HG03520 (cell line): ENCODE data around the gene KIF18A.
"Not testable (repeated sequence)": the region's sequence is repeated elsewhere in the genome, so short reads cannot be mapped to it uniquely, and the experiment has no call there.

Experiments
- ATAC-seq: cut with Tn5 transposase; IDR thresholded peaks from one replicate; pipeline ENCODE4 v1.9.1; 2021; ENCODE audit warnings: mild to moderate bottlenecking, moderate library complexity; ENCODE audit not compliant: unreplicated experiment

The KIF18A gene

DNA sequence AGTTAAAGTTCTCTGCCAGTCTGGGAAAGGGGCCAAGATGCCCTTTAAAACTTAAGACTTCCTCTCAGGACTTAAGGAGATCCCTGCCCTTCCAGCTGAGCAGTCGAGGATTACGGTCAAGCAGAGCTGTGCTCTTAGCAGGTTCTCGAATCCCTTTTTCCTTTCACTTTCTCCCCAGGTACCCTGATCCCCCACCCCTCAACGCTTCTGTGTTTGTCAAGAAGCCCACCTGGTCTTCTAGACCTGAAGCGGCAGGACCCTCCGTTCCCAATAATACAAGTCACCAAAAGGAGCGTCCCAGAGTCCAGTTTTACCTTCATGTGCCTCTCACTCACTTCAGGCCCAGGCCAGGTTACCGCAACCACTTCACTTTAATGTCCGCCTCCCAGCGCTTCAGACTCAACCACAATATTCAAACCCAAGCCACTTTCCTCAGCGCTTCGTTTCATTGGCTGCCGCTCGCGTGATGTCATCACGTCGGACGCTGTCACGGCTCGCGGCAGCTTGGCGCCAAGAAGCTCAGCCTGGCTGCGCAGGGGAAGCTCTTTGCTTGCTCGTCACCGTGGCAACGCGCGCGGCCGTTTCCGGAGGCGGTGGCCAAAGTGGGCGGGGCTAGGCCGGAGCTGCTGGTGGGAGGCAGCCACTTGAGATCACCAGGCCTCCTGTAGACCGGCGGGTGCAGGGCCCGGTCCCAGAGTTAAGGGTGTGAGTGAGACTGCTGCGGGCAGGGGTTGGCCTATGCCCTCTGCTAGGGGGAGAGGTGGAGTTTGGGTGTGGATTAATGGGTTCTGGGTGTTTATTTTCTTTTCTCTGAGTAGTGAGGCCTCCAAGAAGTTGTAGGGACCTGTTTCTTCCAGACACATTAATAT lies at the start of gene KIF18A, which contains the start of gene METTL15:
Gene KIF18A, minus strand, starts transcription at position 407 of the 869 bp plus-strand sequence. CDS start 10,209 bp downstream, outside the sequence.
Gene METTL15, plus strand, starts transcription at position 639 of the 869 bp plus-strand sequence. CDS start 4,947 bp downstream, outside the sequence.
- peak; percentile 91 for ATAC-seq

DNA sequence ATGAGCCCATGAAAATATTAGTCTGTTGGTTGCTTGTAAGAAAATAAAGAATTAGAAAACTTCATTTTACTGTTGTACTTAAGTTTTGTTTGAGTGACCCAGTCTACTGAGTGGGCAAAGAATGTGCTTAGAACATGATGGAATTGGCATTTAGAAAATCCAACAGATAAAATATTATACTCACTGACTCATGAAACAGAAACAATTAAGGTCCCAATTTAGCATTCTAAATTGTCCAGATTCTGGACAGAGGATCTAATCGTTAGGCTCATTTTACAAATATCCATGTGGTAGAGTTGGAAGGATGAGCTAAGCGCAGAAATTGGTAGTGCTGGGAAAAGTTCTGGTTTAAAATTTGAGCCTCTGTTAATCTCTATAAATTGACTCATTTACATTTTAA lies 45.6 kb upstream of the KIF18A start:
- no peak for ATAC-seq

DNA sequence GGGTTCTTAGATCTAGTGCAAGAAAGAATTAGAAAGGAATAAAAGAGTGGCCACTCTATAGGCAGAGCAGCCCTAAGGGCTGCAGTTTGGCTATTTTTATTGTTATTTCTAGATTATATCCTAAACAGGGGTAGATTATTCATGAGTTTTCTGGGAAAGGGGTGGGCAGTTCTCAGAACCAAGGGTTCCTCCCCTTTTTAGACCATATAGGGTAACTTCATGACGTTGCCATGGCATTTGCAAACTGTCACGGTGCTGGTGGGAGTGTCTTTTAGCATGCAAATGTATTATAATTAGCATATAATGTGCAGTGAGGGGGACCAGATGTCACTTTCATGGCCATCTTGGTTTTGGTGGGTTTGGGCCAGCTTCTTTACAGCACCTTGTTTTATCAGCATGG lies 44.8 kb upstream of the KIF18A start:
- ATAC-seq: no peak

DNA sequence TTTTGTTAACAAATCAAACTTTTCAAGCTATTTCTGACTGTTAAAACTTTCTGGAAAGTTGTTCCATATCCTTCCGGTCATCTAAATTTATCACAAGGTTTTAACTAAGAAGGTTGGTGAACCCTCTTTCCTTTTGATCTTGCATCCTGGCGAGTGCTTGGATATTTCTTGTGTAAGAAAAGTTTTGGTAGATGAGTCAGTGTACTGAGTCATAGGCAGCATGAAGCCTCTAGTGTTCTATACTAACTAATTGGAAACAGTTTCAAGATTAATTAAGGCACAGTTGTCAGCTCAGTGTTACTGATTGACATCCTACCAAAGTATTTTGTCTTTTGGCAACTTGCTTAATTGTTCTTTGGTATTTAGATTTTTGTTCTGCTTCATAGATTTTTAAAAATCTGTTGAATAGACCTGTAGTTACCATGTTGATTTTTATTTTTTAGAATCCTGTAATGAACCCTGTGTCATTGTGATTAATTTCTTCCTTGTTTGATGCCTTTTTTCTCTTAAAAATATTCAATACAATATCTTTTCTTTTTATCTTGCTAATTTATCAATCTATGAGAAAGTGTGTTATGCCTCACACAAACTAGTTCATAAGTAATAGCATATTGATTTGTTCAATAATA lies 38.3 kb upstream of the KIF18A start:
- no peak for ATAC-seq

DNA sequence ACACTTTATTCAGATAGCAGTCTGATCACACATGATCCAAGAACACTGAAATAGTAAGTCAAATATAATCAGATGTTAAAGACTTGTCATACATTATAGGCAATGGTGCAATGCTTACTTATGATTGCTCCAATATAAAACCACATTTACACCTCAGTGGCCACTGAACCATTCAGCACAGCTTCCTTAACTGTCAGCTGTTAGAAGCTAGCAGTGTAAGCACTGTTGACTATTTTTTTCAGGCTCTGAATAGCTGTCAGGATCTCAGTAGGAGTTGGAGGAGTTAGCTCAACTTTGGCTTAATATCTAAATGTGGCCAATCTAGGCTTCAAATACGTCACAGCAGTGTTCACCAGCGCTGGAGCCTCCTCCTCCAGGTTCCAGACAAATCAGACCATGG lies 36.9 kb upstream of the KIF18A start:
- ATAC-seq: no peak

DNA sequence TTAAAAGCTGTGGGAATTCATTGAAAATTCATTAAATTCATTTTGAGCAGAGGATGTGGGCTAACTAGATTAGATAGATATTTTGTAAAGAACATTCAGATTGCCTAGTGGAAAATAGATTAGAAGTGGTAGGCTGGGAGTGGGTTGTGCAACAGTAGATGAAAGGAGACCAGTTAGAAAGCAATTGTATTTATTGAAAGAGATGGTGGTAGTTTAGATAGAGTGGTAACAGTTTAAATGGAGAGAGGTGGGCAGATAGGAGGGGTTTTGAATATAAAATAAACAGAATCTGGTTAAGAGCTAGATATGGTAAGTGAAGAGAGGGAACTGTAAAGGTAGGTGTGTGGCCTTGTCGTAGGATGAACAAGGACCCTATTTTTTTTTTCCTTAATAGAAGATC lies 34.8 kb upstream of the KIF18A start:
- no peak for ATAC-seq

DNA sequence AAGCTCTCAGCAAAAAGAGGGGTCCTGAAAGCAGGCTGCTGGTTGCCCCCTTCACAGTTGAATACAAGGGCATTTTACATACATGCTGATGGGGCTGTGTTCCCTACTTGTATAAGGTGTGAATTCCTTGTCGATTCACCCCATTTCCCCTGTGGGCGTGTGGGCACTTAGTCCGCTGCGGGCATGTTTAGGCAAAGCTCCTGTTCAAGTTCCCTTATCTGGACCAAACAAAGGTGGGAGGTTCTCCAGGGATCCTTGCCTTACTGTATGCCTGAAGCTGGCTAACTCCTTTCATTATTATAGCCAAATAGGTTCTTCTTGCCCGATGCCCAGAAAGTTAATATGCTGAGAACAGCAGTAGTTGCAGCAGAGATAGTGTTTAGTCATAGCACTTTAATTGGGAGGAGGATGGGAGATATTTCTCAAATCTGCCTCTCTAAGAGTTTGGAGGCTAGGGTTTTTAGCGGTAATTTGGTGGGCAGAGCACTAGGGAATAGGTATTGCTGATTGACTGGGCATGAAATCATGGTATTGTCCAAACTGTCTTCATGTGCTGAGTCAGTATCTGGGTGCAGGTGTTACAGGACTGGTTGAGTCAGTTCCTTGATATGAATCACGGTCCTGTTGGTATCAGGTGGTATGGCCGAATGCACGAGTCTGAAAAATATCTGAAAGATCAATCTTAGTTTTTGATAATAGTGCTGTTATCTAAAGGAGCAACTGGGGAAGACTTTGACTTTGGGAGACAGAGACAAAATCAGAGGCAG lies 32.9 kb upstream of the KIF18A start:
- ATAC-seq: no peak

DNA sequence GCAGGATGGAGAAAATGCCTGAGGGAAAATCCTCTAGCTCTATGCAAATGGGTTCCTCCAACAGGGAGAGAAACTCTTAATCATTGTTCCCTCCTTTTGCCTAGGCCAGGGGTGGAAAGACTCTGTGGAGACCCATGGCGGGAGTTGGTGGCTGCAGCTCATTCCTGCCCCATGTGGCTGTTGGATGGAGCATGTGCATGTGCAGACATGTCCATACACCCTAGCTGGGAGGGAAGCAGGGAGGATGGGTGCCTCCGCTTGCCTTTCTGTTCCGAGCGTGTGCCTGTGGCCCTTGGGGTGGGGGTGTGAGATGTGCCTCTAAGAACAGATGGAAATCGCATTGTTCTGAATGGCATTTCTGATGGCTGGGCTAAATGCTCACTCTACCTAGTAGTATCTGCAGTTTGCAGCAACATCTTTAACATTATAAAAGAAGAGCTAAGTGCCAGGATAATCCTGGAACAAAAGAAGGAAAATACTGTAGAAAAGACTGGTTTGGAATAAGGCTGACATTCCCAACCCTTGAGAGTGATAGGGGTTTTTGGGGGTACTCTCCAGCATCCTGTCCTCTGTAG lies 32.0 kb upstream of the KIF18A start:
- no peak for ATAC-seq

DNA sequence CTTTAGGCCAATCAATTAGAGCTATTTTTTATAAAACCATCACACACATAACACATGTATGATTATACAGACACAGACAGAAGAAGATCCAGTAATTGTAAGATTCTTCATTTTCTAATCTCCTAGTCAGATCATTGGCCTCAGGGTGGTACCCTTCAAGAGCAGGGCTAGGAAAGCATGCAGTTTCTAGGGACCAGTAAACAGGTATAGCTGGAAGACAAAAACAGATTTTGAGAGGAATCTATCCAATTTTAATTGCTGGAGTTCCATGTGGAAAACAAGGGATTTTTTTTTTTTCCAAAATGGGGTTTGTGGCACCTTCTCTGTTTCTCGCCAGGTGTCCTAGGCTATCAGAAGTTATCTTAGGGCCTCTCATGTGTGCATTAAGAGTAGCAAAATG lies 29.9 kb upstream of the KIF18A start:
- no peak for ATAC-seq

DNA sequence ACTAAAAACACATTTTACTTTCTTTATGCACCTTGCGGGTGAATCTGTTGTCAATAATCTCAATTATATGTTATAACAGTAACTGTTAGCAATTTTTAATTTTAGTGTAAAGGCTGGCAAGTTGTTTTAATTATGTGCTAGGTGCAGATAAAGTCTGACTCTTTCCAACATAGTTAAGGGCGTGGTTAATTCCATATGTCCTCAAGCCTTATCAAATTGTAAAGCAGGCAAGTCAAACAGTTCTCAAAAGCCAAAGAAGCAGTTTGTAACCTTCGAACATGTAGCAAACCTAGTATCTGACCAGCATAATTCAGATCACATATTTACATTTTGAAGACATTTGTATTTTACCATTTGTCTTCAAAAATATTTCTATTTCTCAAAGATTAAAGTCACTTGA lies 29.4 kb upstream of the KIF18A start:
- no peak for ATAC-seq

DNA sequence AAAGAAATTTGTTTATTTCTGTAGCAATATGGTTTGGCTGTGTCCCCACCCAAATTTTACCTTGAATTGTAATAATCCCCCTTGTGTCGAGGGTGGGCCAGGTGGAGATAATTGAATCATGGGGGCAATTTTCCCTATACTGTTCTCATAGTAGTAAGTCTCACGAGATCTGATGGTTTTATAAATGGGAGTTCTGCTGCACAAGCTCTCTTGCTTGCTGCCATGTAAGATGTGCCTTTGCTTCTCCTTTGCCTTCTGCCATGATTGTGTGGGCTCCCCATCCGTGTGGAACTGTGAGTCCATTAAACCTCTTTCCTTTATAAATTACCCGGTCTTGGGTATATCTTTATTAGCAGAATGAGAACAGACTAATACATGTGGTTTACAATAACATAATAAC lies 28.2 kb upstream of the KIF18A start:
- not testable (repeated sequence) for ATAC-seq

DNA sequence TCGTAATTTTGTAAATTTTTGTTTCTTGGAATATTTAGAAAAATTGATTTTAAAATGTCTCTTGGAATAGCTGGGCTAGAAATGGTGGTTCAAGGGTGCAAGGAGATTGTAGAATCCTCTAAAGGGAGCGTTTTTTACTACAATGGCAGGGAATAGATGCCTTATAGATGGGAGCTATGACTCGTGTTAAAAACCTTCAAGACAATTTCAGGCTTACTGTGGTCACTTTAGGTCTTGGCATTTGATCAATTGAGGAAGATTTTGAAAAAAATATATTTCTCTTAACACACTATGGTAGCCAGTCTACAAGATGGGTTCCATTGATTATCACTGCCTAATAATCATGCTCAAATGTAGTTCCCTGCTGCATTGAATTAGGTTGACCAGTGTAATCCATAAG lies 25.2 kb upstream of the KIF18A start:
- ATAC-seq: no peak

DNA sequence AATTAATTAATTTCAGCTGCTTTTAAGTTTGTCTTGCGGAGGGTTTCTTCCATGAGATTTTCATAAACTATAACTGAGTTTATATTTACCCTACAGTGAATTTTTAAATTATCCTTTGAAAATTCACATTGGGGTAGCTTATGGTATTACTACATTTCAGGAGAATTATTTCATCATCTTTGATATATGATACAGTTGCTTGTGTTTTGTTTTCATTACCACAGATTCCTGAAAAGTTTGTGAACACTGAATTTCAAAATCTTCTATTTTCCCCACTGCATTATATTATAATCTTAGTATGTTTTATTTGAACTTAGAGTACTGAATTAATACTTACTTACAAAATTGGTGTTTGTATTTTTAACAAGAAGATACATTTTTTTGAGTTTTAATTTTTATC lies 24.6 kb upstream of the KIF18A start:
- no peak for ATAC-seq

DNA sequence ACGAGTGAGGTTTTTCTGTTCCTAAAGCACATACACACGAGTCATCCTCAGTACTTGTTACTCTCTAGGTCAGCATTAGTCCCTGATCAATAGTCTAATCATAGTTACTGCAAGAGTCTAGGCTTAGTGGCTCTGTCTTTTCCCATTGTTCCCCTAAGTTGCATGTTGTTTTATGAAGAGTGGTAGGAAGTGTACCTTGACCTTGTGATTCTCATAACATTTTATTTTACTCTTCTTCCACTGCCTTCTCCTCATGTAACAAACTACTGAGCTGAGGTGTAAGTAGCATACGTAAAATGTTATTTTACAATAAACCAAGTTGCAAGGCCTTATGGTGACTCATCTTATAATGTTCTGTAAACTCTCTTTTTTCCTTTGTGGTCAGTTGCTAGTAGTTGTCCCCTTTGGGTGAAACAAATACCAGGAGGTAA lies 15.2 kb upstream of the KIF18A start:
- ATAC-seq: no peak

DNA sequence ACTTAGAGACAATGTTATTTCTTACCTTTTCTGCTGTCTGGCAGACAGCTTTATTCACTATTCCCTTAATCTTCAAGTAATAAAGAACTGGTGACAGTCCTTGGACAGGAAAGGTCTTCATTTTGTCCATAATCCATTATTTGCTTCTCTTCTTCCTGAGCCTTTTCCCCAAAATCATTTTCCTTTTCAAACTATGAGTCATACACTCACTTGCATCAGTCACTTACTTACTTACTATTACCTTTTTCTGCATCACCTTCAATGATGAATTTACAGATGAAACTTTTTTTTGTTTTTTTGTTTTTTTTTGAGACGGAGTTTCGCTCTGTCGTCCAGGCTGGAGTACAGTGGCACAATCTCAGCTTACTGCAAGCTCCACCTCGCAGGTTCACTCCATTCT lies 9.8 kb upstream of the KIF18A start:
- ATAC-seq: no peak

DNA sequence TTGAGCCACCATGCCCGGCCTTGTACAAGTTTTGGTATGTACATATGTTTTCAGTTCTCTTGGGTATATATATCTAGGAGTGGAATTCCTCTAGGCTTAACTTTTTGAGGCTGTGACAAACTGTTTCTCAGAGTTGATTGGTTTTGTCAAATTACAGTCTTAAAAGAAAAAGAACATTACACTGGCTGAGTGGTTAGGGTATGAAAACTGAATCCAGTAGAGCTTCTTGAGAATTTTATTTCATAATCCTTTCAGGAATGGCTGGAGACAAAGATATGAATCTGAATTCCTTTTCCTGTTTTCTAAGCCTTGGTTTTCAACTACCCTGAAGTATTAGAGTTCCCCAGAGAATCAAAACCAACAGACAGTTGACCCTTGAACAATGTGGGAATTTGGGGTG lies 6.8 kb upstream of the KIF18A start:
- ATAC-seq: no peak

DNA sequence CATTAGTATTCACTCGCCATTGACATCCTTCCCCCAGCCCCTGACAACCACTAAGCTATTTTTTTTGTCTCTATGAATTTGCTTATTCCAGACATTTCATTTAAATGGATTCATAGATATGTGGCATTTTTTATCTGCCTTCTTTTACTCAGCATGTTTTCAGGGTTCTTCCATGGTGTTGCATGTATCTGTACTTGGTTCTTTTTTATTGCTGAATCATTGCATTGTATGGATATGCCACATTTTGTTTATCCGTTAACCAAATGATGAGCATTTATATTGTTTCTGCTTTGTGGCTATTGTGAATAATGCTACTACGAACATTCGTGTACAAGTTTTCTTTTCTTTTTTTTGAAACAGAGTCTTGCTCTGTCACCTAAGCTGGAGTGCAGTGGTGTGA lies 6.2 kb upstream of the KIF18A start:
- no peak for ATAC-seq

DNA sequence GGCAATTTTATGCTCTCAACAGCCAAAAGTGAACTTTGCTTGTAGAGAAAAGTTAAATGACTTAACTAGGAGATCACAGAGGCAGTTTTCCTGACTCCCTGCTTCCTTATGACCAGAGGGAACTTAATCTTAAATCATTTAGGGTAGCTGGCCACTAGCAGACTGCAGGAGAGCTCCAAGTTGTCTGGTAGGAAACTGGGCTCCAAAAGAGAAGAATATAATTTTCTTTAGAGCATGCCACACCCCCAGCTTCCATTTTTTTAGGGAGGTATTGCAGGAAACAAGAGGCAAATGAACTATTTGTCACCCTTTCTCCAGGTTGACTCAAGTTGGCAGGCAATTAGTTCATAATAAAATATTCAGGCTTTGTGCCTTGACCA lies 2.9 kb upstream of the KIF18A start:
- no peak for ATAC-seq

DNA sequence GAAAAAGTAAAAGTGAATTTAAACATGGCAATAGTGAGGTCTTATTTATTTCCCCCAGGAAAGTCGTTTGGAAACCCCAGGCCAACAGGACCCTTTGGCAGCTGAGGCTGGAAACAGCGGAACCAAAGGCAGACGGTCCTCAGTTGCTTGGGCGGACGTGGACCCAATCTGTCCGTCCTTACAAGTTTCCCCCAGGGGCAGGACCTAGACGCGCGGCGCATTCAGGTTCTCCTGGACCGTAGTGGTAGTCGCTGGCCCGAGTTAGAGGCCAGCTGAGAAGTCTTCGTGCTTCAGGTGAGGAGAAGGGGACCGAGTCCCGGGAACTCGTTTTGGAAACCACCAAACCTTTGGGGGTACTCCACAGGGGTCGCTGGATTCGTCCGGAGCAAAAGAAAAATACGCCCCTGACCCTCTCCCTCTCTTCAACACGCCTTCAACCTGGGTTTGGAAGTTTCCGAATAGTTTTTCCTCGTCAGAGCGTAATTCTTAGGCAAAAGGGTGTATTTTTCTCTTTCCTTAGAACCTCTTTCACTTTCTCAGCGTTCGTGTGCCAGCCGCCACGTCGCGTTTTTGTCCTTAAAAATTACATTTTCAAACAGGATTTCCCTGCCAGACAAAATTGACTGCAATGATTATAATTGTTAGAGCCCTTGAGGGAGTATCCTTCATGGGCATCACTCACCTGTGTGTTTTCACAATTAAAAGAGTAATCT lies 2.3 kb upstream of the KIF18A start:
- peak; percentile 22 for ATAC-seq

DNA sequence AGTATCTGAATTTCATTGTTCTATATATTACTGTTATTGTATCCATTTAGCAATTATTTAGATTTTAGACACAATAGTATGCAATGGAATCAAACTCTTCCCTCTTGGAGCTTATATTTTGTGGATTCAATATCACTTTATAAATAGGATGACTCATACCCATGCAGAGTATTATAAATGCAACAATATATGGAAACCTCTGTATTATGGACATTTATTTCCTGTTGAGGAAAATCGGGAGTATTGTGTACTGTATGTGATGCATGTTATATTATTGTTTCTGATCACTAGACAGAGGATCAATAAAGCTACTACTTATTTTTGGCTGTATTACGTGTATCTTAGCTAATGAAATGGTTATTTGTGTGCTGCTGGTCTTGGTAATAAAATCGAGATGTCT lies 1.0 kb upstream of the KIF18A start:
- ATAC-seq: no peak
